Measurements from ENCODE around the gene OR1F1.

GRCh38 chr16:3142327-3142726 is 45.7 kb upstream of the OR1F1 start:
- TF ChIP-seq GATA2 (IDR thresholded peaks at IDR 0.05; ENCODE audit: low read depth, low read length) (no peak), GATA3 (IDR thresholded peaks at IDR 0.05; ENCODE audit: low read depth, low read length) (no peak)

All from SH-SY5Y (cell line).